Fibroblast of mammary gland (primary cell): ENCODE results near the gene AGBL5.
A peak's percentile ranks its signal among the peaks of the same experiment; 100 is the strongest.

Experiments
- DNase-seq: peaks from one replicate; pipeline ENCODE4 v3.0.0-alpha.2; 2010; ENCODE audit warnings: low read depth
- H3K4me3 ChIP-seq: 2 replicates; pipeline ENCODE4 v1.5.1; 2011; ENCODE audit warnings: low read depth, mild to moderate bottlenecking, low read length, moderate library complexity; ENCODE audit not compliant: control insufficient read depth
- TF ChIP-seq, protein P1 (sequence below): conservative IDR thresholded peaks from 2 replicates; pipeline ENCODE4 v1.5.1; 2011; ENCODE audit warnings: low read depth, low read length, inconsistent platforms; ENCODE audit not compliant: control insufficient read depth, insufficient read depth

AGBL5 gene

DNA sequence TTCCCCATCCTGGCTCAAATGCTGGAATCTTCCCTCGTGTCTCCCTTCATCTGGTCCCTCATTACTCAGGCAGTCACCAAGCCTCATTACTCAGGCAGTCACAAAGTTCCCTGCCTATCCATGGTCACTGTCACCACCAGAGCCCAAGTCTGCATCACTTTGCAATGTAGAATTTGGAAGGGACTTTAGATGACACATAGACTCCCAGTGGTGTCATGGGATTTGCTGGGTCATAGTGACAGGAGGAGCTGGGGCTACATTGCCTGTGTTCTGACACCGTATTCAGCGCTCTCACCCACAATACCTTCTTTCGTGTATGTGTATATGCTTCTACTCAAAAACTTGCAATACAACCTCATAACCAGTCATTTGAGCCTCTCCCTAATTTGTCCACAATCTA, 24.9 kb downstream of the AGBL5 start:
- H3K4me3 ChIP-seq = no peak overlapping the region
- DNase-seq = no peak
- TF ChIP-seq, protein P1, sequence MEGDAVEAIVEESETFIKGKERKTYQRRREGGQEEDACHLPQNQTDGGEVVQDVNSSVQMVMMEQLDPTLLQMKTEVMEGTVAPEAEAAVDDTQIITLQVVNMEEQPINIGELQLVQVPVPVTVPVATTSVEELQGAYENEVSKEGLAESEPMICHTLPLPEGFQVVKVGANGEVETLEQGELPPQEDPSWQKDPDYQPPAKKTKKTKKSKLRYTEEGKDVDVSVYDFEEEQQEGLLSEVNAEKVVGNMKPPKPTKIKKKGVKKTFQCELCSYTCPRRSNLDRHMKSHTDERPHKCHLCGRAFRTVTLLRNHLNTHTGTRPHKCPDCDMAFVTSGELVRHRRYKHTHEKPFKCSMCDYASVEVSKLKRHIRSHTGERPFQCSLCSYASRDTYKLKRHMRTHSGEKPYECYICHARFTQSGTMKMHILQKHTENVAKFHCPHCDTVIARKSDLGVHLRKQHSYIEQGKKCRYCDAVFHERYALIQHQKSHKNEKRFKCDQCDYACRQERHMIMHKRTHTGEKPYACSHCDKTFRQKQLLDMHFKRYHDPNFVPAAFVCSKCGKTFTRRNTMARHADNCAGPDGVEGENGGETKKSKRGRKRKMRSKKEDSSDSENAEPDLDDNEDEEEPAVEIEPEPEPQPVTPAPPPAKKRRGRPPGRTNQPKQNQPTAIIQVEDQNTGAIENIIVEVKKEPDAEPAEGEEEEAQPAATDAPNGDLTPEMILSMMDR = no peak

DNA sequence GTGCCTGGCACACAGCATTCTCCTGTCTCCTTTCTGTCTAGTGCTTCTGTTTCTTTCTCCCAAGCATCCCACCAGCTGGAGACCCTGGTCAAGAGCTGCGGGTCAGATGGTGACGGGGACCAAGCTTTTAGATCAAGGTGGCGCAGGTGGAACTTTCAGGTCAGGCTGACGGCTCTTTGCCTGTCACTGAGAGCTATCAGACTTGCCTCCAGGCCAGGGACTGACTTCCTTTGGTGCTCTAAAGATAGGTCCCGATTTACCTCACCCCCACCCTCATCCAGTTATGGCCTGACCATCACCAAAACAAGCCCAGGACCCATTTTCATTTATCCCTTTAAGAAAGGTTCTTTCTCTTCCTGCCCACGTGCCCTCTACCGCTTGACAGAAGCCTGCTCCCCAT, 25.8 kb downstream of the AGBL5 start:
- H3K4me3 ChIP-seq = no peak overlapping the region
- no peak for DNase-seq
- TF ChIP-seq, protein P1 = no peak

DNA sequence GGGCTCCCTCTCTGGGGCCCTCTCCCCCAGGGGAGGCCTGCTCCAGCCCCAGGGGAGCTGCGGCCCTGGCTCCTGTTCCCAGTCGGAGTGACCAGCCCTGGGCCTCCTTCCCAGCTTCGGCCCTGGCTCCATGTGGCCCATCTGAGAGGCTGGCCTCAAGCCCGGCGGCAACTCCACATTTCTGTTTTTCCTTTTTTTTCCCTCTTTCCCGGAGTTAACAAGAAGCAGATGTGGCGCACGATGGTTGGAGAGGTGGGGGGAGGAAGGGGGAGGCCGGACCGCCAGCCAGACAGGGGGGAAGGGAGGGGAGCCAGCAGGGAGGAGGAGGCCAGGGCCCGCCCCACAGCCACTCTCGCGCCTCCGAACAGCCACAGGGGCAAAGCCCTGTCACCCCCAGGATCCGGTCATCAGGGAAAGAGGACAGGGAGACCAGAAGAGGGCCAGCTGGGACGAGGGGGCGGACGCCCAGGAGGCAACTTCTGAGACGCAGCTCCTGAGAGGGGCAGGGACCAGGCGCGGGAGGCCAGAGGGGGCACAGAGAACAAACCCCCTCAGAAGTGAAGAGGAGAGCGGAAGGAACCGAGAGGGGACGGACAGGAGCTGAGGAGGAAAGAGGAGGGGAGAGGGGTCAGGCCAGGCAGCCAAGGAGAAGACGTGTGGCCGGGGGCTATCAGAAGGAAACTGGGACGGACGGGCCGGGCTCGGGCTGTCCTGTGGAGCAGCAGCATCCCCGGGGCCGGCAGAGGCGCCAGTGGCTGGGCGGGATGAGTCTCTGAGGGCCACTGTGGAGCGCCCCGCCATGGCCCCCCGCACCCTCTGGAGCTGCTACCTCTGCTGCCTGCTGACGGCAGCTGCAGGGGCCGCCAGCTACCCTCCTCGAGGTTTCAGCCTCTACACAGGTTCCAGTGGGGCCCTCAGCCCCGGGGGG, 27.1 kb downstream of the AGBL5 start, which contains the start of gene EMILIN1:
Gene EMILIN1, plus strand, starts transcription at position 349 of the 928 bp plus-strand sequence. Its CDS starts 451 bp downstream, at position 800.
- peak within 1 kb of the TSS; percentile 85 for H3K4me3 ChIP-seq
- TF ChIP-seq, protein P1 = no peak
- peak; percentile 96 for DNase-seq

DNA sequence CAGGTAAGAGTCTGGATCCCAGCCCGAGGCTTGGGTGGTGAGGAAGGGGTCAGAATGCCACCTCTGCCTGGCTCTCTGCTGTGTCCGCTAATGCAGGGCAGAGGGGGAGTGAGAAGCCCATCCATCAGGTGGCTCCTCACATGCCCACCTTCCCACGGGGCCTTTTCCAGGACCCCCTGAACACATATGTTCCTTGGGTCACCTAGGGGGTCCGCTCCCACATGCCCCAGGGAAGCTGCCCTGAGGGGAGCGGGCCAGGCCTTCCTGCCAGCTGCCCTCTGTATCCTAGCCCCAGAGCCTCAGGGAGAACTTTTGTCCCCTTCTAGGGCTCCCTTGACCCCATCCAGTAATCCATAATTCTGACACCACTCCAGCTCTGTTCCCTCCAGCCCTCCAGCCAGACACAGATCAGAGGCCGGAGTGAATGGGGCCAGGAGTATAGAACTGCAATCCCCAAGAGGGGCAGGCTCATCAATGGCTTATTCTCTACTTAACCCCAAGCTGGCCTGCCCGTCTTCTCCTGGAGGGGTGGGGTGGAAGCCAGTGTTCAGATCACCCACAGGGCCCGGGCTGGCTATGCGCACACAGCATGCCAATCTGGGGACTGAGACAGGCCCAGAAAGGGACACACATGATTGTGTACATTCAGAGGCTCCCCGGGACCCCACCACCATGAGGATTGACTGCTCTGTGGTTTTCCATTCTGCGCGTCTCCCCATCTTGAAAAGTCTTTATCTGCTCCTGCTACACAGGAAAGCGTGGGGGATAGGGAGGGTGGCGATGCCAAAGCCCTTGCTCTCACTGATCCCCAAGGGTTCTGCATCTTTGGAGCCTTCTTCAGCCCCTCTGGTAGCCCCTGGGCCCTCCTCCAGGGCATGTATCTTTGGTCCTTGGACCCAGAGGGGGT, 28.0 kb downstream of the AGBL5 start:
- TF ChIP-seq, protein P1 = no peak
- peak; percentile 51 for DNase-seq
- H3K4me3 ChIP-seq = peak overlapping the region; percentile 85

DNA sequence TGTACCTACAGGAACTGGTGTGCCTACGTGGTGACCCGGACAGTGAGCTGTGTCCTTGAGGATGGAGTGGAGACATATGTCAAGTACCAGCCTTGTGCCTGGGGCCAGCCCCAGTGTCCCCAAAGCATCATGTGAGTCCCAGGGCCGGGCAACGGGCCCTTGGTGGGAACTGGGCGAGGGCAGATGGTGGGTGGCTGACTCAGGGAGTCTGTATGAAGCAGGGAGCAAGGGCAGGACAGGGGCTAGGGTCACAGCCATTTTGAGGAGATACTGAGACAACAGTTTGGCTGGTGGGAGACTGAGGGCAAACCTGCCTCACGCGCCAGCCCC, 28.6 kb downstream of the AGBL5 start:
- H3K4me3 ChIP-seq = peak overlapping the region; percentile 85
- TF ChIP-seq, protein P1 = no peak
- no peak for DNase-seq

DNA sequence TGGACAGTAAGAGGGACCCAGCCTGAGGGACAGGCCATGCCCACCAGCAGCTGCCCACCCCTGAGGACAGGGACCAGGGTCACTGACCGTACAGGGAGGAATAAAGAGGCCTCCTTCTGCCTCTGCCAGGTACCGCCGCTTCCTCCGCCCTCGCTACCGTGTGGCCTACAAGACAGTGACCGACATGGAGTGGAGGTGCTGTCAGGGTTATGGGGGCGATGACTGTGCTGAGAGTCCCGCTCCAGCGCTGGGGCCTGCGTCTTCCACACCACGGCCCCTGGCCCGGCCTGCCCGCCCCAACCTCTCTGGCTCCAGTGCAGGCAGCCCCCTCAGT, 29.1 kb downstream of the AGBL5 start:
- H3K4me3 ChIP-seq = peak overlapping the region; percentile 85
- DNase-seq = no peak
- TF ChIP-seq, protein P1 = no peak
